Activated CD8-positive, alpha-beta memory T cell treated with anti-CD3 and anti-CD28 coated beads for 4 hours (primary cell): ENCODE data around the gene CDH24.

Experiments used
- DNase-seq, 2 donors: peaks; one replicate each; pipeline ENCODE4 v3.0.0-alpha.2; 2020; ENCODE audit warnings: low read depth in 2 of 2

CDH24 gene

DNA sequence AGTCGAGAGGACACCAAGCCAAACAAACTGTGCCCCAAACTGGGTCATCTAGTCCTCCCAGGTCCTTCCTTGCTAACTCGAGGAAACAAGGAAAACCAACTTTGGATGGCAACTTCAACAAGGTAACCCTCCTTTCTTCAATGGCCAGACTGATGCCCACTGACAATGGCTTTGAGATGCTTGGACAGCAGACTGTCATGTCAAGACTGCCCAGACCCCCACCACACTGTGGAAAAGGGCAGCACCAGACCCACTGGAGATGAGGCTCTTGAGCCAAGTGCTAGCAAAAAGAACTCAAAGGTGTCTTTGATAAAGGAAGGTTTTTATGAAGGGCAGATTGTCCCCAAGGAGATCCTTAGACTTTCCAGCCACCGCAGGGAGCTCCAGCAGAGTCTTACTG lies 9.0 kb upstream of the CDH24 start:
- DNase-seq = no peak

DNA sequence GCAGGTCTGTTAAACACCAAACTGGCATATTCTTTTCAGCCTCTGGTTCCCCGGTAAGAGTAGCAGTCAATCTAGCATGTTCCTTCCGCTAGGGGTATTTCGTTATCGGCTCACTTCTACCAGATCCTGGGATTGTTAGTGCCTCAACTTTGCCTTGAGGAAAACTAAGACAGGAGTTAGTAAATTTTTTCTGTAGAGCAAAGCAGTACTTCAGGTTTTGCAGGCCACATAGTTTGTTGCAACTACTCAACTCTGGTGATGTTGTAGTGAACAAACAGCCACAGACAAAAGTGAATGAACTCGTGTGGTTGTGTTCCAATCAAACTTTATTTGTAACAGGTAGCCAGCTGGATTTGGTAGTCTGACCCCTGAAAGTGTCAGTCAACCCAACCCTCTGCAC lies 6.3 kb upstream of the CDH24 start:
- DNase-seq = no peak

DNA sequence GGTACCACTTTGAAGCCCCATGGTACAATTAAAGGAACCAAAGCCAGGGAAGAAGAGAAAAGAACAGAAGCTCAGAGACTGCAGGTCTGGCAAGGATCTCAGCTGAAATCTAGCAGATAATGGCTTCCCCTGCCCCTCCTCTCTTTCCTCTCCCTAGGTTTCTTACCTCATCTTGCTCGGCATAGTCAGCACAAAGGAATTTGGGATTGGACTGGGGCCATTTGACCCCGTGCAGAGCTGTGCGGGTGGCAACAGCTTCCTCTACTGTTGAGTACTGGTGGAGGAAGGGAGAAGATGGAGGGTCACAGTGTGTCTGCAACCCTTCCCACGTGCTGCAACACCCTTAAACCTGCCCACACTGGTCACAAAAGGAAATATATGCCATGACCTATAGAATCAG lies 4.7 kb upstream of the CDH24 start:
- no peak for DNase-seq

DNA sequence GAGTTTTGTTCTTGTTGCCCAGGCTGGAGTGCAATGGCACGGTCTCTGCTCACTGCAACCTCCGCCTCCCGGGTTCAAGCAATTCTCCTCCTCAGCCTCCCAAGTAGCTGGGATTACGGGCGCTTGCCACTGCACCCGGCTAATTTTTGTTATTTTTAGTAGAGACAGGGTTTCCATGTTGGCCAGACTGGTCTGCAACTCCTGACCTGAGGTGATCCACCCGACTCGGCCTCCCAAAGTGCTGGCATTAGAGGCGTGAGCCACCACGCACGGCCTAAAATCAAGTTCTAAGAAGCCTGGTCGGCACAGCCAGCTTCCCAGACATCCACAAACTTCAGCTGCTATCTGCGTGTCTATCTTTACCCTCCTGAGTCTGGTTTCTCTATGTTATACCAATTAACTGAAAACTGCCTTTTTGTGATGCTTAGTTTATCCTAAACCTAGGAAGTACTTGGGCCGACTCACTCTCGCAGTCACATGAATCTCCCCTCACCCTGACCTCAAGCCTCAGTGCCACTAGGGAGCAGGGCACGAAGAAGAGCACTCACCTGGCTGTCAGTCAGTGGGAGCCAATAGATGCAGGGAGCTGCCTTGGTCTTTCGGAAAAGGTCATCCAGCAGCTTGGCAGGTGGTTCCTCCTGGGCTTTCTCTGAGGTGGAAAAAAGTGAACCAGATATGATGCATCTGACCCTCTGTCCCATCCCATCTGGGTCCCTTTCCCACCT lies 3.4 kb upstream of the CDH24 start:
- DNase-seq = no peak

DNA sequence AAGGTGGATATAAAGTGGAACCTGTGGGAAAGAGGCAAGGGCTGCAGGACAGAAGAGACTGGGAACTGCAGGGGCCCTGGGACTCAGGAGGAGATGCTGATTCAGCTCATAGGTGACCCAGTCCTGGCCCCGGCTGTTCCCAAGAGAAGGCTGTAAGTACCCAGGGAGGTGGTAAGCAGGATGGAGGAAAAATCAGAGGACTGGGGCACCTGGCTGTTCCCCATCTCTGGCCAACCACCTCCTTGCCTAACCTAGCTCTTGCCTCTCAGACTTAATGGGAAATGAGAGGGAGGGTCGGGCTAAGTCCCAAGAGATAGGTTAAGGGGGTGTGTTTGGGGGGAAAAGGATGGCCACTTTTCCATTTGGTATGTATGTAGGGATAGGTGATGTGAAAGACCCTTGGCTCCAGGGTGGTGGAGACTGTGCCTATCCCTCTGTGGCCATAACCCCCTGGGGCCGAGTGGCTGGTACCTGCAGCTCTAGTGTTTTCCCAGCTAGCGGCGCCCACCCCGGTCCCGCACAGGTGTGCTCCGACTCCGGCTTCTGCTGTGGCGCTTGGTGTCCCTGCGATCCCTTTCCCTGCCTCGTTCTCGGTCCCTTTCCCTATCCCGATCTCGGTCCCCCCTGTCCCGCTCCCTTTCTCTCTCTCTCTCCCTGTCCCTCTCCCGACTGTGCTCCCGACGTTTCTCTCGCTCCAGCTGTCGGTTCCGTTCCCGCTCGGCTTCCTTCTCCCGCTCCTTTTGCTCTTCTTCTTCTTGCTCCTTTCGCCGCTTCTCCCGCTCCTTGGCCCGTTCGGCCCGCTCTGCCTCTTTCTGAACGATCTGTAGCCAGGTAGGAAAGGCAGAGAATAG lies 1.6 kb upstream of the CDH24 start:
- DNase-seq = no peak

DNA sequence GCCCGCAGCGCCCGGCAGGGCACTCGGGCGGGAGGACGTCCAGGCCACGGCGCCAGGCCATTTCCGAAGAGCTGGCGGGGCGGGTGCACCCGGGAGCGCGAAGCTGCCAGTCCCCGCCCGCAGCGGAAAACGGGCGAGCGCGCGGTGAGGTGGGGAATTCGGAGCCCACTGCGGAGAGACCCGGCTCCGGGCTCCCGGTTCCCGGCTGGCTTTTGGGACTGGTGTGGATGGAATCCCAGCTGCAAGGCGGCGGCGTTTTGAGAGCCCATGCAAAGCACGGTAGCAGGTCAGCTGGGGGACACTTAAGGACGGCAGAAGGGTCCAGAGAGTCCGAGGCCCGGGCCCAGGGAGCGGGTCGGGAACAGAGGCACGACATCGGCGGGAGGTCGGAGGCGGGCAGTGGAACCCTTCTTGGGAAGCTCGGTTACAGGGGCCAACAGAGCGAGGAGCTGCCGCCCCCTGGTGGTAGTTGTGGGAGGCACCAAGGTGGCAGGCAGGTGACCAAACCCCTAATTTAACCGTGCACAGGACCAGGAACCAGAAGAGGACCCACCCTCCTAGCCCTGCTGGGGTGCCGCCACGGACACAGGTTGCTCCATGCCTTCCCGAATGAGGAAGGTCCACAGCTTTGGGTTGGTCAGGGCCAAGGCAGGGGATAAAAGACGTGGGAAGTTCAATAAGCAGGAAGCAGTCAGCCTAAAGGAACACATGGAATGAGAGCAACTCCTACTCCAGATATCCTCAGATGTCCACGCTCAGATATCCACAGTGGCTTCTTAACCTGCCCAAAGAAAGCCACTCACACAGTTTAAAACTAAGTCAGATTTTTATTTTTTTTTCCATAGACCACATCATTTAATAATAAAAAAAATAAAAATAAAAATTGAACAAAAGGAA lies 685 bp upstream of the CDH24 start:
- peak; percentile 68 to 71 for DNase-seq

DNA sequence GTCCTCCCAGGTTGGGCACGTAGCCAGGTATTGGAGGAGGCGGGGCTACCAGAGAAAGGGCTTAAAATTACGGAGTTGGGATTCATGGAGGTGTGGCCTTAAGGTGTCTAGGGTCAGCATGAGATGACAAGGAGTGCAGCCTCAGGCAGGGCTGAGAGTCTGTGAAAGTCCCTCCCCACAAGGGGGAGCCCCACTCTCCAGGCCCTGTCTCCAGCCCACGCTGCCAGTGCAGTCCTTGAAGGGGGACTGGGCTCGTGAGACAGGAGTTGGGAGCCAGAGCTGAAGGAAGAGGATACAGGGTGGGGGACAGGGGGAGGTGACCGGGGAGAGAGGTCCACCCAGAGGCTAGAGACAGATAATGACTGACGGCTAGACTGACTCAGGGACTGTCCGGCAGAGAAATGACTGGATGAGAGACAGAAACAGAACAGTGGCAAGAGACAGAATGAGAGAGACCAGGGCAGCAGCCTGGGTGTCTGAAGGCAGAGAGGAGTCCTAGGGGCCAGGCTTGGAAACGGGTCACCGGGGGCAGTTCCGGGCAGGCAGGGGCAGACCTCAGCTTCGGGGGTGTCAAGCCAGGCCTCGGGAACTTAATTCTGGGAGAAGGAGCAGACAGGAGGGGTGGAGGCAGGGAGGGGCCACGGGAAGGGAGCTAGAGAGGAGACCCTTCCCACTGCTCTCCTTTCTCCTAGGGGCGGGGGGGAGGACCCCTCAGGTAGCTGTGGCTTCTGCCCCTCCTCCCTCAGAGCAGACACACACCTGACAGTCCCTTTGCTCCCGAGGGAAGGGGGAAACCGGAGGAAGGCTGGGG lies 970 bp downstream of the CDH24 start:
- peak in 1 of 2 donors; percentile 57 for DNase-seq

GRCh38 chr14:23055621-23056144 lies 1.6 kb downstream of the CDH24 start:
- no peak for DNase-seq

- DNase-seq = no peak
Measured at GRCh38 chr14:23055147-23055550, 2.2 kb downstream of the CDH24 start.

- DNase-seq = no peak
Measured at GRCh38 chr14:23054000-23054811, 3.1 kb downstream of the CDH24 start.

GRCh38 chr14:23053426-23053825 lies 3.9 kb downstream of the CDH24 start:
- no peak for DNase-seq

- no peak for DNase-seq
Measured at GRCh38 chr14:23052671-23053070, 4.6 kb downstream of the CDH24 start.

DNA sequence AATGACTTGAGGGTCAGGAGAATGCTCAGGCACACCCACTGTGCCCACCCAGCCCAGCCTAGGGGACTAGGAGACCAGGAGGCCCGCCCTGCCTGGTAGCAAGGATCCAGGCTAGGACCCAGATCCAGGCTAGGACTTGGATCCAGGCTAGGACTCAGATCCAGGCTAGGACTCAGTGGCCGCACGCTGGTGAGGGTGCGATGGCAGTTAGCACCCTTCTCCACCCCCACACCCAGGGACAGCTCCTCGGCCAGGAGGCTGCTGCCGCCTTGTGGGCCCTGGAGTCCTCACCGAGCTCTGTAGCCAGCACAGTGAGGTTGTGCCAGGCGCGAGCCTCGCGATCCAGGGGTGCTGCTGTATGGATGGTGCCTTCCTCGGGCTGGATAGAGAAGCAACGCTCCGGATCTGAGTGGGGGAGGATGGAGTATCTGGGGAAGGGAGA lies 5.1 kb downstream of the CDH24 start:
- no peak for DNase-seq

- DNase-seq = no peak
Measured at GRCh38 chr14:23051141-23052057, 5.9 kb downstream of the CDH24 start.

DNA sequence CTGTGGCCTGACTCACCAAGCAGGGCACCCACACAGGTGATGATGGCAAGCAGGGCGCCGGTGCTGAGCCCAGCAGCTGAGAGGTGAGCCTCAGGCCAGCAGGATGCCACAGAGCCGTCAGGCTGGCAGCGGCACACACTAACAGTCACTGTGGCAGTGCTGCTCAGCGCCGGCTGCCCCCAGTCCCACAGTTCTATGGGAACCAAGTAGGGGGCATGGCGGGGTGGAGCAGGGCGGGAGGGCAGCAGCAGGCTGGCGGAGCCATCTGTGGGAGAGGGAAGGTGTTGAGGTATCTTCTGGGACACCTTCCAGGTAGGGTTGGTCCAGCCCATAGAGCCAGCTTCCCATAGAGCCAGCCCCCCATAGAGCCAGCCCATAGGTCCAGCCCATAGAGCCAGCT lies 8.3 kb downstream of the CDH24 start:
- DNase-seq = no peak

GRCh38 chr14:23047751-23048693 lies 9.3 kb downstream of the CDH24 start:
- DNase-seq = no peak

- no peak for DNase-seq
Measured at GRCh38 chr14:23047034-23047634, 10.2 kb downstream of the CDH24 start.
